ENCODE data around the gene RGS19.

RGS19 gene

DNA sequence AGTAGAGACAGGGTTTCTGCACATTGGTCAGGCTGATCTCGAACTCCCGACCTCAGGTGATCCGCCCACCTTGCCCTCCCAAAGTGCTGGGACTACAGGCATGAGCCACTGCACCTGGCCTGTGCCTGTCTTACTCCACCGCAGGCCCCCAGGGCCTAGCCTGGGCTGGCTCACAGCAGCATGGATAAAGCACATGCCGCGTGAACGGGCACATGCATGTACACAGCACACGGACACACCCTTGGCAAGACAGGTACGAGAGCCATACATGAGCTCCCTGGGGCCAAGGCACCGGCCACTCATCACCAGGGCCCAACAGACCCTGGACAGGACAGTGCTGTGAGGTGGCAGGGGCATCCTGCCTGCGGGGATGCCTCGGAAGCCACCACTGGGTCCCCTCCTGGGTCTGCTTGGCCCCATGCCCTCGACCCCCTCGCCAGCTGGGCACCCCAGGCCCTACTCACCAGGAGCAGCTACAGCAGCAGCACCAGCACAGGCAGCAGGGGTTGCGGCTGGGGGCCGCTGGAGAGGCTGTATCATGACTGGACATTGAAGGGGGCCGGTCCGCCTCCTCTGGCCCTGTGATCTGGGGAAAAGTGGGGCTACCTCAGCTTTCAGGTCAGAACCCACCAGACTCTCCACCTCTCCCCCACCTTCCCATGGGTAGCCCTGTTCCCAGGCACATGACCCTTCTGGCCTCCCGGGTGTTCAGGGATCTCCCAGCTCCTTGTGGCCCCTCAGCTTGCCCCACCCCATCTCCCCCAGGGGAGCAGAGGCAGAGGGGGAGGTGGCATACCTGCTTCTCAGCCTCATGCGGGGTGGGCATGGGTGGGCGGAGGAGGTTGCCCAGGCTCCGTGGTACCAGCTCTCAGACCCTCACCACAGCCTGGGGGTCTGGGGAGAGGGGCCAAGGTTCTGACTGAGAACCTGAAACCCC lies 3.0 kb downstream of the RGS19 start:
- no peak for DNase-seq

DNA sequence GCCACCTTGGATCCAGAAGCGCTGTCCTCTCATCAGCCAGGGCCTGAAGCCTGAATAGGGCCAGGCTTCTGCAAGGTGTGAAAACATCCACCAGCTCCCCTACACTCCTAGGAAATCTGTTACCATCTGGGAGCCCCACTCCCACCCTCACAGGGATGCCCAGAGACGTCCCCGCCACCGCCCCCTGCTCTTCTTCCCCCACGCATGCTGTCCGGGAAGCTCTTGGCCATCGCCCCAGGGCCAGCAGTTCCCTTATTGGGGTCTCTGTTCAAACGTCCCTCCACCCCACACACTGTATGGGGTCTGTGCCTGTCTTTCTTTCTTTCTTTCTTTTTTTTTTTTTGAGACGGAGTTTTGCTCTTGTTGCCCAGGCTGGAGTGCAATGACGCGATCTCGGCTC lies 3.8 kb downstream of the RGS19 start:
- DNase-seq = no peak

DNA sequence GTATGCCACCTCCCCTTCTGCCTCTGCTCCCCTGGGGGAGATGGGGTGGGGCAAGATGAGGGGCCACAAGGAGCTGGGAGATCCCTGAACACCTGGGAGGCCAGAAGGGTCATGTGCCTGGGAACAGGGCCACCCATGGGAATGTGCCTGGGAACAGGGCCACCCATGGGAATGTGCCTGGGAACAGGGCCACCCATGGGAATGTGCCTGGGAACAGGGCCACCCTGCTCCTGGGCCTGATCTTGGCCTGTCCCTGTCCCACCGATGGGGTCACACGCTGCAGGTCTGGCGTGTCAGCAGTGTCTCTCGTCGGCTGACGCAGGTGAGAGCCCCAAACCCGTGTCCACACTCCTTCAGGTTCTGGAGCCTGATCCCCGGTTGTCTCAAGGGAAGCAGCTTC lies 4.4 kb downstream of the RGS19 start:
- DNase-seq = no peak

DNA sequence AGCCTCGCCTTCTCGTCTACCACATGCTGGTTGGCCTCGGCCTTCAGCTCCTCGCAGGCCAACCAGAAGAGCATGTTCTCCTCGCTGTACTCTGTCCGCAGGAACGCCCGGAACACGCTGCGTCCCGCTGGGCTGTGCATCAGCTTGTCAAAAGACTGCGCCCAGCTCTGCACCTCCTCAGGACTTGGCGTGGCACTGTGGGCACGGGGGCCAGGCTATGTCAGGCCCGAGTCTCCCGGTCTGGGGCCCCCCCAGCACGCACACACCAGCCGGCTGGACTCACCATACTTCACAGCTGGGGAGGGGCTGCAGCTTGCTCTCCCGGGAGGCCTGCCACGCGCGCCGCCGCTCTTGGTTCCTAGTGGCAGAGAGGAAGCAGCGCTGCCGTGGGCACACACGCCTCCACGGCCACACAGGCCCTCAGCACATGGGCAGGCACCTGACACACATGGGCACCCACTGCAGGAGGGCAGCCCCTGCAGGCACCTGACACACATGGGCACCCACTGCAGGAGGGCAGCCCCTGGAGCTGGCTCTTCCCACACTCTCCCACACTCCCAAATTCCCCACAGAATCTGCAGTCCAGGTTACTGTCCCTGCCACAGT lies 5.0 kb downstream of the RGS19 start:
- no peak for DNase-seq

GRCh38 chr20:64073476-64074183 lies 5.7 kb downstream of the RGS19 start:
- no peak for DNase-seq

- DNase-seq = no peak
Observed at GRCh38 chr20:64072498-64073063, 6.7 kb downstream of the RGS19 start.

GRCh38 chr20:64071341-64072332 lies 7.7 kb downstream of the RGS19 start:
- DNase-seq = no peak

- no peak for DNase-seq
Observed at GRCh38 chr20:64070244-64070993, 8.9 kb downstream of the RGS19 start.

DNA sequence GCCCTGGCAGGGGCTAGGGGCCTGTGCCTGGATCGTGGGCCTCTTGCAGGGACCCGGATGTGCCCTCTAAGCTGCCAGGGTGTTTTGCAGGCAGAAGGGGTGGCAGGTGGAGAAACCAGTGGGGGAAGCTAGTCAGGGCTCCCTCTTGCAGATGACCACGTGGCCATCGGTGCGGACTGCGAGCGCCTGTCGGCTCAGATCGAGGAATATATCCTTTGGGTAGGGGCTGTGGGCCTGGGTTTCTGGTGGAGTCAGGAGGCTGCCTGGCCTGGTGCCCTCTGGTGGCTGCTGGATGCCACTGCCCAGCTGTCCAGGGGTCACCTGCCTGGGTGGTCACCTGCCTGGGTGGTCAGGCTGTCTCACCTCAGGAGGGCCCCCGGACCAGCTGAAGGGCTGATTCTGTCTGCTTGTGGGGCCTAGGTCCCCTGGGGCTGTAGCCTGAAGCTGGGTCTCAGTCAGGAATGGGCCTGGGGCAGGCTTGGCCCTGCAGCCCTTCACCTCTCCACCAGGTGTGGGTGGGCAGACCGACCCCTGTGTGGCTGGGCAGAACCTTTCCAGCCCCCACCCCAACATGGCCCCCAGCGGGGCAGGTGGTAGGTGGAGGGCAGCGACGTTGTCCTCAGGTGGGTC lies 9.6 kb downstream of the RGS19 start:
- DNase-seq = no peak

- no peak for DNase-seq
Observed at GRCh38 chr20:64069209-64069613, 10.1 kb downstream of the RGS19 start.

- no peak for DNase-seq
Observed at GRCh38 chr20:64068386-64069208, 10.7 kb downstream of the RGS19 start.

- no peak for DNase-seq
Observed at GRCh38 chr20:64067733-64068307, 11.5 kb downstream of the RGS19 start.

DNA sequence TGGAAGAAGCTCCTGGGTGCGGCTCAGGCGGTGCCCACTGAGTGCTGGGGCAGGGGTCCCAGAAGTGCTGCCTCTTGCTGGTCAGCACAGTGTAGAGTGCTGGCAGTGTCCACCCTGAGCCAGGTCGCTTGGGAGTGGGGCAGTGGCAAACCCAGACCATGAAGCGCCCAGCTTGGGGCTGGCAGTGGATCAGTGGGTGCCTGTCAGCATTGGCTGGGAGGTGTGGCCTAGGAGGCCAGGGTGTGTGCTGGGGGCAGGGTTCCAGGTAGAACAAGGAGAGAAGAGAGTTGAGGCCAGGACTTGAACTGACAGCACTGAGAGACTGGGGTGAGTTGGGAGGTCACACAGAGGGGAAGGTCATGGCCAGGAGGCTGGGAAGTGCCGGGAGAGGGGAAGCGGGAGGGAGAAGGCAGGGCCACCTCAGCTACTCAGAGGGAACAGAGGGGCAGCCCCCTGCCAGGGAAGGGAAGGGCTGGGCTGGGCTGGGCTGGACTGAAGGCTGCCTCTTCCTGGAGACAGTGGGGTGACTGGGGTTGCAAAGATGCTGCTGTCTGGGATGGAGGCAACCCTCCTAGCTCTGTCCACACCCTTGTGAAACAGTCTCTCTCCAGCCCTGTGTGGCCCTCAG lies 12.2 kb downstream of the RGS19 start:
- DNase-seq = no peak

DNA sequence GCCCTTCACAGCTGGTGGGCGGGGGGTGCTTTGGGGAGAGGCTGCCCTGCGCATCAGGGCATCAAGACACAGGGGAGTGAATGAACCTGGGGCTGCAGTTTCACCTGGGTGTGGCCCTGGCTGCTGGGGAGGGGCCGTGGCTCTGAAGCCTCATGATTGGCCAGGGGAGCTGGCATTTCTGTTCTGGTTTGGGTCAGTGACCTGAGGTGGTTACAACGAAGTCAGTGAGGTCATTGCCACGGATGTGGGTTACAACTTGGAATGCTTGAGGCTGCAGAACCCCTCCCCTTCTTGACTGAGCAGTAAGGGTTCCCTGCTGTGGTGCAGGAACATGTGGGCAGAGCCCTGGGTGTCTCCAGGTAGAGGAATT lies 13.4 kb downstream of the RGS19 start:
- DNase-seq = peak; percentile 39

GRCh38 chr20:64065062-64065973 lies 14.0 kb downstream of the RGS19 start:
- DNase-seq = no peak

GRCh38 chr20:64064145-64064698 lies 15.1 kb downstream of the RGS19 start:
- no peak for DNase-seq

GRCh38 chr20:64063389-64064144 lies 15.8 kb downstream of the RGS19 start:
- no peak for DNase-seq

Data from activated CD4-positive, alpha-beta T cell treated with anti-CD3 and anti-CD28 coated beads, Interleukin-2, amount 50 U/mL, for 1 hour (primary cell).